Measurements from ENCODE around the gene PNPLA7.

GRCh38 chr9:137506274-137506673 lies 43.9 kb downstream of the PNPLA7 start:
- no peak for TF ChIP-seq ZNF416 (CRISPR knock-in tag; IDR thresholded peaks at IDR 0.05)
- TF ChIP-seq NFYB (CRISPR knock-in tag; conservative IDR thresholded peaks at IDR 0.05; ENCODE audit: low read depth), result no peak
- TF ChIP-seq ZNF232 (CRISPR knock-in tag; IDR thresholded peaks at IDR 0.05), result no peak
- TF ChIP-seq CTCF (IDR thresholded peaks at IDR 0.05), result no peak
- TF ChIP-seq, protein P1, sequence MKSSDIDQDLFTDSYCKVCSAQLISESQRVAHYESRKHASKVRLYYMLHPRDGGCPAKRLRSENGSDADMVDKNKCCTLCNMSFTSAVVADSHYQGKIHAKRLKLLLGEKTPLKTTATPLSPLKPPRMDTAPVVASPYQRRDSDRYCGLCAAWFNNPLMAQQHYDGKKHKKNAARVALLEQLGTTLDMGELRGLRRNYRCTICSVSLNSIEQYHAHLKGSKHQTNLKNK (CRISPR knock-in tag; IDR thresholded peaks at IDR 0.05), result no peak
- TF ChIP-seq CREB1 (CRISPR knock-in tag; IDR thresholded peaks at IDR 0.05), result no peak
- TF ChIP-seq IRF2 (CRISPR knock-in tag; IDR thresholded peaks at IDR 0.05; ENCODE audit: borderline replicate concordance, low read depth), result no peak
- TF ChIP-seq ZNF121 (CRISPR knock-in tag; IDR thresholded peaks at IDR 0.05), result no peak
- no peak for TF ChIP-seq E2F1 (CRISPR knock-in tag; IDR thresholded peaks at IDR 0.05)
- no peak for TF ChIP-seq TCF7 (CRISPR knock-in tag; IDR thresholded peaks at IDR 0.05; ENCODE audit: low read depth)
